Astrocyte (in vitro differentiated cells and primary cell): ENCODE measurements around the gene RRP1.

Source experiments
- CTCF ChIP-seq: IDR thresholded peaks from 2 replicates; pipeline ENCODE4 v1.5.1; 2011; ENCODE audit warnings: low read depth, mild to moderate bottlenecking, inconsistent platforms, low read length, moderate library complexity; ENCODE audit not compliant: insufficient read depth
- EZH2 ChIP-seq: IDR thresholded peaks from 2 replicates; pipeline ENCODE4 v1.6.1; 2012; ENCODE audit warnings: mild to moderate bottlenecking, low read length, inconsistent platforms; ENCODE audit not compliant: insufficient read depth

GRCh38 chr21:43767498-43767983 is 21.8 kb upstream of the RRP1 start:
- TF ChIP-seq CTCF (no peak), EZH2 (no peak)
